ENCODE data around the gene B9D1.
"Not testable (repeated sequence)": the region's sequence is repeated elsewhere in the genome, so short reads cannot be mapped to it uniquely, and the experiment has no call there.

B9D1 gene

GRCh38 chr17:19359151-19359550, 3.4 kb downstream of the B9D1 start:
- DNase-seq (ENCODE audit: low read depth), result no peak

- DNase-seq (ENCODE audit: low read depth), result no peak
These were observed 4.8 kb downstream of the B9D1 start for GRCh38 chr17:19357761-19358160.

GRCh38 chr17:19357351-19357750, 5.2 kb downstream of the B9D1 start:
- DNase-seq (ENCODE audit: low read depth), result no peak

- no peak for DNase-seq (ENCODE audit: low read depth)
These were observed 7.8 kb downstream of the B9D1 start for GRCh38 chr17:19354748-19355147.

GRCh38 chr17:19353401-19353800, 9.1 kb downstream of the B9D1 start:
- not testable (repeated sequence) for DNase-seq (ENCODE audit: low read depth)

GRCh38 chr17:19348806-19349205, 13.7 kb downstream of the B9D1 start:
- DNase-seq (ENCODE audit: low read depth), result no peak

GRCh38 chr17:19348081-19348650, 14.4 kb downstream of the B9D1 start:
- no peak for DNase-seq (ENCODE audit: low read depth)

- DNase-seq (ENCODE audit: low read depth), result no peak
These were observed 15.0 kb downstream of the B9D1 start for GRCh38 chr17:19347323-19348080.

GRCh38 chr17:19346351-19347255, 15.9 kb downstream of the B9D1 start:
- DNase-seq (ENCODE audit: low read depth), result no peak

- DNase-seq (ENCODE audit: low read depth), result no peak
These were observed 16.8 kb downstream of the B9D1 start for GRCh38 chr17:19345486-19346350.

- DNase-seq (ENCODE audit: low read depth), result no peak
These were observed 17.5 kb downstream of the B9D1 start for GRCh38 chr17:19345067-19345460.

GRCh38 chr17:19344311-19345066, 18.0 kb downstream of the B9D1 start:
- no peak for DNase-seq (ENCODE audit: low read depth)

GRCh38 chr17:19343671-19344151, 18.8 kb downstream of the B9D1 start:
- no peak for DNase-seq (ENCODE audit: low read depth)

- no peak for DNase-seq (ENCODE audit: low read depth)
These were observed 19.3 kb downstream of the B9D1 start for GRCh38 chr17:19343256-19343630.

- DNase-seq (ENCODE audit: low read depth), result no peak
These were observed 19.8 kb downstream of the B9D1 start for GRCh38 chr17:19342611-19343255.

GRCh38 chr17:19341641-19342610, 20.6 kb downstream of the B9D1 start:
- DNase-seq (ENCODE audit: low read depth), result no peak

- no peak for DNase-seq (ENCODE audit: low read depth)
These were observed 21.3 kb downstream of the B9D1 start for GRCh38 chr17:19341211-19341631.

GRCh38 chr17:19339341-19339815, 23.1 kb downstream of the B9D1 start:
- no peak for DNase-seq (ENCODE audit: low read depth)

Data from stimulated activated CD8-positive, alpha-beta memory T cell treated with anti-CD3 and anti-CD28 coated beads, Interleukin-12 subunit alpha, Interleukin-12 subunit beta, amount 100 ng/mL, for 4 hours (primary cell).